MCF 10A (cell line): ENCODE results near the gene SOWAHA. TPM values are rescaled to one million over a fixed set of nuclear protein-coding genes. Genes with fewer than 3 reads are reported as not detected.

Experiments
- BruUV-seq: library from RNA; stranded (reverse); fragments of 400-500 nt; replicated peaks from 2 replicates; lab custom pipeline; 2021; lab: Mats Ljungman, UMichigan
- CTCF ChIA-PET: fragments of 300-600 bp; sonication (Branson Sonifier 250); formaldehyde crosslinking; extraction: SDS; loops from one replicate; lab custom pipeline; 2021; ENCODE audit warnings: antibody characterized with exemption, inconsistent platforms; lab: Yijun Ruan, JAX
- POLR2A ChIA-PET: fragments of 300-600, 350-650 bp; sonication (Branson Sonifier 250); formaldehyde crosslinking; extraction: SDS; loops from one replicate; lab custom pipeline; 2020; ENCODE audit warnings: antibody characterized with exemption, inconsistent platforms; lab: Yijun Ruan, JAX
- DNase-seq: peaks from one replicate; pipeline ENCODE4 v3.0.0-alpha.2; 2018; ENCODE audit not compliant: unreplicated experiment
- H3K27ac Mint-ChIP-seq: one replicate; pipeline ENCODE4 v1.8.0; 2022; ENCODE audit warnings: mild to moderate bottlenecking, low read depth, mixed read lengths; ENCODE audit not compliant: unreplicated experiment
- H3K27me3 Mint-ChIP-seq: one replicate; pipeline ENCODE4 v1.8.0; 2022; ENCODE audit warnings: mixed read lengths; ENCODE audit not compliant: insufficient read depth, unreplicated experiment
- H3K36me3 Mint-ChIP-seq: one replicate; pipeline ENCODE4 v1.8.0; 2022; ENCODE audit warnings: mild to moderate bottlenecking, moderate library complexity, mixed read lengths; ENCODE audit not compliant: insufficient read depth, unreplicated experiment
- H3K4me1 Mint-ChIP-seq: one replicate; pipeline ENCODE4 v1.8.0; 2022; ENCODE audit warnings: mixed read lengths; ENCODE audit not compliant: insufficient read depth, unreplicated experiment
- H3K4me3 Mint-ChIP-seq: one replicate; pipeline ENCODE4 v1.8.0; 2022; ENCODE audit warnings: mild to moderate bottlenecking, moderate library complexity, mixed read lengths; ENCODE audit not compliant: unreplicated experiment
- H3K9me3 Mint-ChIP-seq: one replicate; pipeline ENCODE4 v1.8.0; 2022; ENCODE audit warnings: mixed read lengths; ENCODE audit not compliant: unreplicated experiment
- CTCF ChIP-seq: fragments of 200-600 bp; IDR thresholded peaks from one replicate; pipeline ENCODE4 v1.8.0; 2022; ENCODE audit warnings: antibody characterized with exemption, mild to moderate bottlenecking; ENCODE audit not compliant: unreplicated experiment
- intact Hi-C: fragments of 100-400 bp; cut with micrococcal nuclease; formaldehyde crosslinking; loops from 2 replicates; pipeline ENCODE4 v1.14.1; 2022
- total RNA-seq: library from RNA; stranded (reverse); gene quantifications from 2 replicates; pipeline ENCODE4 v1.2.3, GENCODE V29; 2022

SOWAHA gene
- total RNA-seq, 1 experiment from 2014 or later = not detected

DNA sequence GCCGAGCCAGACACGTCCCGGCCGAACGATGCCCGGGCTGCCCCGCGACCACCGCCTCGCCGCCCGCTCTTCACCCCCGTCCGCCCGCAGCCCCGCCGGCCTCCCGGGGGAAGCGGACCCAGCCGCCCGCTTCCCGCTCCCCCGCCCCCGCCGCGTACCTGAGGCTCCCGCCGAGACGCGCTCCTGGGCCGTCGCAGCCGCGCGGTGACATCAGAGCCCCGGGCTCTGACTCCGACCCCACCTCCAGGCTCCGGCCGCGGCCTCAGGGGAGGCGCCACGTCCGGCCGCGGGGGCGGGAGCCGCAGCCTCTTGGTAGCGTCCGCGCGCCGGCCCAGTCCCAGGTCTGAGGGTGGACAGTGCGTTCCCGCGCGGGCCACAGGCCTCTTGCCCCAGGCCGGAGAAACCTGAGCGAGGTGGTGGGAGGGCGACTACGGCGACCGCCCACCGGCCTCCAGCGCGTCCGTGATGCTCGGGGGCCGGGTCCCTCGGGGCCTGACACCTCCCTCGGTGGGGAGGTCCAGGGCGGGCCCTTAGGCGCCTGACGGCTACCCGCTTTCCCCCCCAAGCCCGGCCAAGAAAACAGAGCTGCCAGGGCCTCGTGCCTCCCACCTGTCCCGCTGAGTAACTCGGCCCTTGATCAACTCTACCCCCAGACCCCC is 17.5 kb downstream of the SOWAHA start, which contains the start of gene SHROOM1:
SHROOM1 (minus strand) TSS at position 212 of the 659 bp plus-strand sequence. CDS start 4,507 bp downstream, outside the sequence.
- Mint-ChIP-seq H3K27ac (peak within 1 kb of the TSS; percentile 90), H3K9me3 (no peaks in the 10 kb centered on the region), H3K27me3 (no peaks in the 10 kb centered on the region), H3K36me3 (peaks cover 16% of the 10 kb centered on the region), H3K4me1 (peaks cover 21% of the 10 kb centered on the region), H3K4me3 (peak within 1 kb of the TSS; percentile 90)
- ChIA-PET CTCF (interaction anchor here (0.5 to 10.4 kb wide), 21 partner anchors 9 to 1542 kb away, joined by 3 to 211 read pairs (median 5); partner anchors contain the start of genes GDF9, LEAP2 and UQCRQ), POLR2A (interaction anchor here (0.6 to 10.9 kb wide), 14 partner anchors 10 to 469 kb away, joined by 3 to 176 read pairs (median 6); partner anchors contain the start of genes GDF9, KIF3A, LEAP2 and RAD50)
- intact Hi-C loops = loop anchor here (1.0 kb wide), 3 partner anchors 11 to 53 kb away; partner anchors contain the start of genes GDF9 and UQCRQ
- no peak for TF ChIP-seq CTCF
- TSS peak; percentile 61 for BruUV-seq
- DNase-seq = peak; percentile 84

GRCh38 chr5:132831095-132831860 is 18.2 kb downstream of the SOWAHA start:
- Mint-ChIP-seq H3K4me3 (peak overlapping the region; percentile 90), H3K27me3 (no peaks in the 10 kb centered on the region), H3K9me3 (no peaks in the 10 kb centered on the region), H3K27ac (peak overlapping the region; percentile 86), H3K36me3 (peaks cover 16% of the 10 kb centered on the region), H3K4me1 (peaks cover 21% of the 10 kb centered on the region)
- intact Hi-C loops = no loop called here
- BruUV-seq = no TSS peak
- TF ChIP-seq CTCF = no peak
- ChIA-PET POLR2A (interaction anchor here (0.6 to 10.9 kb wide), 8 partner anchors 9 to 470 kb away, joined by 3 to 176 read pairs (median 5); partner anchors contain the start of genes GDF9, LEAP2 and UQCRQ), CTCF (interaction anchor here (0.6 to 10.4 kb wide), 11 partner anchors 8 to 287 kb away, joined by 3 to 211 read pairs (median 37); partner anchors contain the start of genes GDF9, LEAP2 and UQCRQ)
- DNase-seq = no peak

DNA sequence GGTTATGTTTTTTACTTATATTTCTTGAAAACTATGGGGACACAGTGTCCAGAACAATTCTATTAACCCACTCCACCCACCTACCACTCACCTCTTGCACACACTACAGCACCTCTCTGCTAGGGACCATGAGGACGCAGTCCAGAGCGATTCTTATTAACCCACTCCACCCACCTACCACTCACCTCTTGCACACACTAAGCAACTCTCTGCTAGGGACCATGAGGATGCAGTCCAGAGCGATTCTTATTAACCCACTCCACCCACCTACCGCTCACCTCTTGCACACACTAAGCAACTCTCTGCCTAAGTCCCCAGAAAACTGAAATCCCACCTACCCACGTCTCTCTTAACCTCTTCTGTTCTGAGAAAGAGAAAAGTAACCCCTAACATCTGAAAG is 19.5 kb downstream of the SOWAHA start:
- no peak for DNase-seq
- Mint-ChIP-seq H3K36me3 (peaks cover 8% of the 10 kb centered on the region), H3K4me3 (no peak overlapping the region), H3K9me3 (no peaks in the 10 kb centered on the region), H3K27me3 (no peaks in the 10 kb centered on the region), H3K4me1 (peaks cover 15% of the 10 kb centered on the region), H3K27ac (peak overlapping the region; percentile 20)
- intact Hi-C loops = no loop called here
- CTCF ChIA-PET = interaction anchor here (5.5 to 10.4 kb wide), 2 partner anchors 13 to 30 kb away, joined by 39 to 211 read pairs; partner anchors contain the start of genes GDF9 and UQCRQ
- no peak for TF ChIP-seq CTCF
- POLR2A ChIA-PET = interaction anchor here (0.6 to 10.9 kb wide), 3 partner anchors 21 to 144 kb away, joined by 3 to 176 read pairs (median 11); partner anchors contain the start of genes GDF9, LEAP2 and UQCRQ
- no TSS peak for BruUV-seq
